SK-N-SH (cell line): Measurements from ENCODE around the gene PTPN23. TPM values are rescaled to one million over a fixed set of nuclear protein-coding genes. Genes with fewer than 3 reads are reported as not detected.

Experiments used
- CTCF ChIA-PET: fragments of 300-600, 350-600 bp; formaldehyde crosslinking; extraction: SDS; loops from one replicate; lab custom pipeline; 2021; lab: Yijun Ruan, JAX
- POLR2A ChIA-PET: fragments of 350-600 bp; sonication (Branson Sonifier 250); formaldehyde crosslinking; extraction: SDS; loops from one replicate; lab custom pipeline; 2020; ENCODE audit warnings: antibody characterized with exemption, inconsistent platforms; lab: Yijun Ruan, JAX
- DNase-seq: peaks from one replicate; pipeline ENCODE4 v3.0.0; 2012
- H2AFZ ChIP-seq: fragments of 200-600 bp; sonication (generic); 2 replicates; pipeline ENCODE4 v1.8.1; 2016; ENCODE audit warnings: antibody characterized with exemption, mild to moderate bottlenecking, low read depth
- H3F3A ChIP-seq: fragments of 200-600 bp; sonication (generic); replicated peaks from 2 replicates; pipeline ENCODE3; 2016; ENCODE audit warnings: antibody characterized with exemption, mild to moderate bottlenecking; ENCODE audit not compliant: insufficient read depth
- H3K27ac ChIP-seq, 2 experiments: fragments of 200-500 bp in 1 of 2; fragments of 200-600 bp in 1 of 2; sonication (Bioruptor generic) in 1 of 2; sonication (generic), shearing (Covaris generic) in 1 of 2; 2 replicates each; pipeline versions ENCODE4 v1.5.1 to v1.6.1; 2014 to 2016; ENCODE audit warnings: low read depth in 2 of 2, inconsistent platforms in 1 of 2, low read length in 1 of 2, mild to moderate bottlenecking in 1 of 2, mixed read lengths in 1 of 2
- H3K27me3 ChIP-seq: fragments of 200-600 bp; sonication (generic), shearing (Covaris generic); 2 replicates; pipeline ENCODE4 v1.6.1; 2016; ENCODE audit warnings: mixed run types; ENCODE audit not compliant: insufficient read depth
- H3K36me3 ChIP-seq, 2 experiments: fragments of 200-500 bp in 1 of 2; fragments of 200-600 bp in 1 of 2; sonication (Bioruptor generic) in 1 of 2; sonication (generic) in 1 of 2; replicated peaks in 1 of 2; 2 replicates each; pipeline versions ENCODE3 to v1.5.1; 2014 to 2016; ENCODE audit warnings: low read length in 1 of 2, mild to moderate bottlenecking in 1 of 2; ENCODE audit not compliant: insufficient read depth in 2 of 2, control insufficient read depth in 1 of 2
- H3K4me1 ChIP-seq, 2 experiments: fragments of 200-500 bp in 1 of 2; fragments of 200-600 bp in 1 of 2; sonication (Bioruptor generic) in 1 of 2; sonication (generic), shearing (Covaris generic) in 1 of 2; 2 replicates each; pipeline versions ENCODE4 v1.5.1 to v1.6.1; 2014 to 2016; ENCODE audit warnings: low read depth in 1 of 2, low read length in 1 of 2, mixed run types in 1 of 2; ENCODE audit not compliant: insufficient read depth in 2 of 2, control insufficient read depth in 1 of 2
- H3K4me2 ChIP-seq: fragments of 200-600 bp; sonication (generic), shearing (Covaris generic); 2 replicates; pipeline ENCODE4 v1.6.1; 2017; ENCODE audit warnings: mixed run types
- H3K4me3 ChIP-seq, 2 experiments: fragments of 200-500 bp in 1 of 2; fragments of 200-600 bp in 1 of 2; sonication (Bioruptor generic) in 1 of 2; sonication (generic), shearing (Covaris generic) in 1 of 2; 2 replicates each; pipeline versions ENCODE4 v1.5.1 to v1.8.1; 2014 to 2016; ENCODE audit warnings: low read depth in 2 of 2, inconsistent platforms in 1 of 2, low read length in 1 of 2, mild to moderate bottlenecking in 1 of 2, mixed read lengths in 1 of 2, moderate library complexity in 1 of 2
- H3K79me2 ChIP-seq: fragments of 200-600 bp; sonication (generic); 2 replicates; pipeline ENCODE4 v1.8.1; 2017; ENCODE audit warnings: mild to moderate bottlenecking; ENCODE audit not compliant: insufficient read depth
- H3K9ac ChIP-seq: fragments of 200-600 bp; sonication (generic); 2 replicates; pipeline ENCODE4 v1.6.1; 2017; ENCODE audit warnings: mixed run types
- H3K9me2 ChIP-seq: fragments of 200-600 bp; sonication (generic); 2 replicates; pipeline ENCODE4 v1.6.1; 2017; ENCODE audit warnings: mixed run types
- H3K9me3 ChIP-seq: fragments of 200-600 bp; sonication (generic); 2 replicates; pipeline ENCODE4 v1.6.1; 2017; ENCODE audit warnings: mixed run types, mild to moderate bottlenecking, moderate library complexity
- H4K20me1 ChIP-seq: fragments of 200-600 bp; sonication (generic); 2 replicates; pipeline ENCODE4 v1.6.1; 2017; ENCODE audit warnings: mild to moderate bottlenecking, mixed run types; ENCODE audit not compliant: insufficient read depth
- EP300 ChIP-seq, 2 experiments: IDR thresholded peaks; 2 replicates each; pipeline versions ENCODE4 v1.4.0 to v1.6.1; 2012; ENCODE audit warnings: borderline replicate concordance in 1 of 2, low read depth in 1 of 2, low read length in 1 of 2
- JUND ChIP-seq: IDR thresholded peaks from 2 replicates; pipeline ENCODE4 v1.4.0; 2012
- NFIC ChIP-seq: IDR thresholded peaks from 2 replicates; pipeline ENCODE4 v1.4.0; 2012; ENCODE audit warnings: borderline replicate concordance
- PBX3 ChIP-seq: IDR thresholded peaks from 2 replicates; pipeline ENCODE4; 2012
- POLR2AphosphoS5 ChIP-seq: IDR thresholded peaks from 2 replicates; pipeline ENCODE4 v1.6.1; 2012; ENCODE audit warnings: low read depth, low read length
- RCOR1 ChIP-seq: fragments of 150-350 bp; IDR thresholded peaks from 2 replicates; pipeline ENCODE4 v1.6.1; 2017; ENCODE audit warnings: antibody characterized with exemption, low read length
- SMC3 ChIP-seq: IDR thresholded peaks from 2 replicates; pipeline ENCODE4 v1.6.1; 2012; ENCODE audit warnings: low read depth, low read length, improper control_type of control experiment
- TAF1 ChIP-seq: IDR thresholded peaks from 2 replicates; pipeline ENCODE4 v1.6.1; 2012; ENCODE audit warnings: low read depth, mild to moderate bottlenecking, low read length, moderate library complexity, borderline replicate concordance
- YY1 ChIP-seq: IDR thresholded peaks from 2 replicates; pipeline ENCODE4 v1.4.0; 2012; ENCODE audit warnings: low read depth, mild to moderate bottlenecking
- WGBS: methylation state at CpG from one replicate; pipeline ENCODE4 v1.1.6; 2017; ENCODE audit warnings: low lambda C conversion rate; 5-methylcytosine and 5-hydroxymethylcytosine counted together
- polyA plus RNA-seq, 3 experiments: library from polyadenylated mRNA; depleted of rRNA; stranded (reverse); fragments of >200 nt; gene quantifications; 2 replicates each; pipeline ENCODE4 v1.2.3, GENCODE V29; 2012
- TF ChIP-seq, protein P1 (sequence below): fragments of 200-600 bp; sonication (generic); IDR thresholded peaks from 2 replicates; pipeline ENCODE4 v1.6.1; 2017; ENCODE audit warnings: antibody characterized with exemption, mild to moderate bottlenecking, moderate library complexity
- TF ChIP-seq, protein P2 (sequence below): IDR thresholded peaks from 2 replicates; pipeline ENCODE4 v1.6.1; 2012; ENCODE audit warnings: mild to moderate bottlenecking, low read depth, low read length, moderate library complexity
- TF ChIP-seq, protein P3 (sequence below): IDR thresholded peaks from 2 replicates; pipeline ENCODE4 v1.4.0; 2012; ENCODE audit warnings: low read depth, borderline replicate concordance

PTPN23 gene
- polyA plus RNA-seq, 1 of the 3 experiments (the other 2 are of a cell fraction), result 10.9 TPM

DNA sequence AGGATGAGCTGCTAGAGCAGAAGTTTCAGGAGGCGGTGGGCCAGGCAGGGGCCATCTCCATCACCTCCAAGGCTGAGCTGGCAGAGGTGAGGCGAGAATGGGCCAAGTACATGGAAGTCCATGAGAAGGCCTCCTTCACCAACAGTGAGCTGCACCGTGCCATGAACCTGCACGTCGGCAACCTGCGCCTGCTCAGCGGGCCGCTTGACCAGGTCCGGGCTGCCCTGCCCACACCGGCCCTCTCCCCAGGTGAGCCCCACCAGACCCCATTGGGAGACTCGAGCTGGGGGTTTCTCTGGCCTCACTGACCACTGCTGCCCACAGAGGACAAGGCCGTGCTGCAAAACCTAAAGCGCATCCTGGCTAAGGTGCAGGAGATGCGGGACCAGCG, 28.0 kb downstream of the PTPN23 start:
- 95% methylated on average over 14 of the region's 15 CpGs for WGBS
- no peak overlapping the region; a peak in 1 of 4 replicates for H3K27ac ChIP-seq
- TF ChIP-seq PBX3 (no peak), YY1 (no peak), POLR2AphosphoS5 (no peak), JUND (no peak), TAF1 (no peak), RCOR1 (no peak), NFIC (no peak), EP300 (IDR thresholded peaks at IDR 0.05; ENCODE audit: borderline replicate concordance in 1 of 2, low read depth in 1 of 2, low read length in 1 of 2) (no peak), SMC3 (no peak)
- TF ChIP-seq, protein P1, sequence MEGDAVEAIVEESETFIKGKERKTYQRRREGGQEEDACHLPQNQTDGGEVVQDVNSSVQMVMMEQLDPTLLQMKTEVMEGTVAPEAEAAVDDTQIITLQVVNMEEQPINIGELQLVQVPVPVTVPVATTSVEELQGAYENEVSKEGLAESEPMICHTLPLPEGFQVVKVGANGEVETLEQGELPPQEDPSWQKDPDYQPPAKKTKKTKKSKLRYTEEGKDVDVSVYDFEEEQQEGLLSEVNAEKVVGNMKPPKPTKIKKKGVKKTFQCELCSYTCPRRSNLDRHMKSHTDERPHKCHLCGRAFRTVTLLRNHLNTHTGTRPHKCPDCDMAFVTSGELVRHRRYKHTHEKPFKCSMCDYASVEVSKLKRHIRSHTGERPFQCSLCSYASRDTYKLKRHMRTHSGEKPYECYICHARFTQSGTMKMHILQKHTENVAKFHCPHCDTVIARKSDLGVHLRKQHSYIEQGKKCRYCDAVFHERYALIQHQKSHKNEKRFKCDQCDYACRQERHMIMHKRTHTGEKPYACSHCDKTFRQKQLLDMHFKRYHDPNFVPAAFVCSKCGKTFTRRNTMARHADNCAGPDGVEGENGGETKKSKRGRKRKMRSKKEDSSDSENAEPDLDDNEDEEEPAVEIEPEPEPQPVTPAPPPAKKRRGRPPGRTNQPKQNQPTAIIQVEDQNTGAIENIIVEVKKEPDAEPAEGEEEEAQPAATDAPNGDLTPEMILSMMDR, result no peak
- TF ChIP-seq, protein P2, sequence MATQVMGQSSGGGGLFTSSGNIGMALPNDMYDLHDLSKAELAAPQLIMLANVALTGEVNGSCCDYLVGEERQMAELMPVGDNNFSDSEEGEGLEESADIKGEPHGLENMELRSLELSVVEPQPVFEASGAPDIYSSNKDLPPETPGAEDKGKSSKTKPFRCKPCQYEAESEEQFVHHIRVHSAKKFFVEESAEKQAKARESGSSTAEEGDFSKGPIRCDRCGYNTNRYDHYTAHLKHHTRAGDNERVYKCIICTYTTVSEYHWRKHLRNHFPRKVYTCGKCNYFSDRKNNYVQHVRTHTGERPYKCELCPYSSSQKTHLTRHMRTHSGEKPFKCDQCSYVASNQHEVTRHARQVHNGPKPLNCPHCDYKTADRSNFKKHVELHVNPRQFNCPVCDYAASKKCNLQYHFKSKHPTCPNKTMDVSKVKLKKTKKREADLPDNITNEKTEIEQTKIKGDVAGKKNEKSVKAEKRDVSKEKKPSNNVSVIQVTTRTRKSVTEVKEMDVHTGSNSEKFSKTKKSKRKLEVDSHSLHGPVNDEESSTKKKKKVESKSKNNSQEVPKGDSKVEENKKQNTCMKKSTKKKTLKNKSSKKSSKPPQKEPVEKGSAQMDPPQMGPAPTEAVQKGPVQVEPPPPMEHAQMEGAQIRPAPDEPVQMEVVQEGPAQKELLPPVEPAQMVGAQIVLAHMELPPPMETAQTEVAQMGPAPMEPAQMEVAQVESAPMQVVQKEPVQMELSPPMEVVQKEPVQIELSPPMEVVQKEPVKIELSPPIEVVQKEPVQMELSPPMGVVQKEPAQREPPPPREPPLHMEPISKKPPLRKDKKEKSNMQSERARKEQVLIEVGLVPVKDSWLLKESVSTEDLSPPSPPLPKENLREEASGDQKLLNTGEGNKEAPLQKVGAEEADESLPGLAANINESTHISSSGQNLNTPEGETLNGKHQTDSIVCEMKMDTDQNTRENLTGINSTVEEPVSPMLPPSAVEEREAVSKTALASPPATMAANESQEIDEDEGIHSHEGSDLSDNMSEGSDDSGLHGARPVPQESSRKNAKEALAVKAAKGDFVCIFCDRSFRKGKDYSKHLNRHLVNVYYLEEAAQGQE, result no peak
- TF ChIP-seq, protein P3, sequence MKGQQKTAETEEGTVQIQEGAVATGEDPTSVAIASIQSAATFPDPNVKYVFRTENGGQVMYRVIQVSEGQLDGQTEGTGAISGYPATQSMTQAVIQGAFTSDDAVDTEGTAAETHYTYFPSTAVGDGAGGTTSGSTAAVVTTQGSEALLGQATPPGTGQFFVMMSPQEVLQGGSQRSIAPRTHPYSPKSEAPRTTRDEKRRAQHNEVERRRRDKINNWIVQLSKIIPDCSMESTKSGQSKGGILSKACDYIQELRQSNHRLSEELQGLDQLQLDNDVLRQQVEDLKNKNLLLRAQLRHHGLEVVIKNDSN, result no peak
- TF ChIP-seq, all 33 proteins: peak for 0
- Histone ChIP-seq H3K9me3 (no peaks in the 10 kb centered on the region), H3F3A (no peaks in the 10 kb centered on the region), H3K36me3 (peaks cover 0 to 63% of the 10 kb centered on the region in 2 experiments), H3K4me2 (no peak overlapping the region), H3K4me1 (peaks cover 0 to 16% of the 10 kb centered on the region in 2 experiments; a peak in 1 of 4 replicates), H3K9me2 (no peaks in the 10 kb centered on the region), H3K4me3 (no peak overlapping the region), H3K27me3 (no peaks in the 10 kb centered on the region), H4K20me1 (peaks cover 14% of the 10 kb centered on the region; the same call in 1 of the 2 replicates), H3K9ac (no peak overlapping the region), H2AFZ (no peak overlapping the region), H3K79me2 (peaks cover 17% of the 10 kb centered on the region; the same call in 1 of the 2 replicates)
- no peak for DNase-seq
- ChIA-PET POLR2A (no interaction called here), CTCF (interaction anchor here (7.1 kb wide), 1 partner anchor 12 kb away, joined by 48 read pairs; no protein-coding TSS in a partner anchor)
